Measurements from ENCODE around the gene MMAB.

MMAB gene

DNA sequence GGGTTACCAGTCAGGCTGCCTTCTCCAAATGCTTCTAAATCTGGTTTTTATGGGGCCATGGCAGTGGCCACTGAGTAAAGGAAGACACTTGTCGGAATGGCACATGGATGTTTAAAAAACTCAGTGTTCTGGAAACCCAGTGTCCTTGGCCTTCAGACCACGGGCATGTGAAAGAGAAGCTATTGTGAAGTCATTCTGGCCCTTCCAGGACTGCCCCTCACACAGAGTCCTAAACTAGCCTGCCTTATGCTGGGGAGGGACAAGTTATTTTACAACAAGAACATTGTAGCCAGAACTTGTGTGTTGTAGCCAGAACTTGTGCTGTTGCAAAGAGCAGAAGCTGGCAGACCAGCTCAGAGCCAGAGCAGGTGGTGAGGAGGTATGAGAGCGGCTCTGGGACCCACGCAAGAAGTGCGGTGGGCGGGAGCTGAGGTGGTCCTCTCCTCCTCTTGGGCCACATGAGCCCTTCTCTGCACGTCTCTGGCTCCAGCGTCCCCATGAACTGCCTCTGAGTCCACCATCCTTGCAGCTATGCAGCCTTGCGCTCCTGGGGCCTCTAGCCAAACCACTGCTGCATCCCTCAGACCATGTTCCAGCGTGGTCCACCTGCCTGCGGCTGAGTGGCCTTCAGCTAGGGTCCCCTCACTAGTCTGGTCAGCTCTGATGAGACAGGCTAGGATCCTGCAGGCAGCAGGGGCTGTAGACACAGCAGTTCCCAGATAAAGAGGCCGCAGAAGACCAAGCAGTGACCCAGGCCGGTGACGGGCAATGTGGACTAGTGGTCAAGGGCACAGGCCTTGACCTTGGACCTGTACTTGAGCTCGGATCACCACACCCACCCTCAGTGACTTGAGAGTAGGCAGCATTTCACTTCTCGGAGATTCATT, 32.5 kb downstream of the MMAB start:
- no peak for DNase-seq (ENCODE audit: low read depth in 2 of 2)

GRCh38 chr12:109539508-109539907, 33.8 kb downstream of the MMAB start:
- DNase-seq (ENCODE audit: low read depth in 2 of 2), result no peak

GRCh38 chr12:109538191-109538863, 35.0 kb downstream of the MMAB start:
- DNase-seq (ENCODE audit: low read depth in 2 of 2), result no peak

DNA sequence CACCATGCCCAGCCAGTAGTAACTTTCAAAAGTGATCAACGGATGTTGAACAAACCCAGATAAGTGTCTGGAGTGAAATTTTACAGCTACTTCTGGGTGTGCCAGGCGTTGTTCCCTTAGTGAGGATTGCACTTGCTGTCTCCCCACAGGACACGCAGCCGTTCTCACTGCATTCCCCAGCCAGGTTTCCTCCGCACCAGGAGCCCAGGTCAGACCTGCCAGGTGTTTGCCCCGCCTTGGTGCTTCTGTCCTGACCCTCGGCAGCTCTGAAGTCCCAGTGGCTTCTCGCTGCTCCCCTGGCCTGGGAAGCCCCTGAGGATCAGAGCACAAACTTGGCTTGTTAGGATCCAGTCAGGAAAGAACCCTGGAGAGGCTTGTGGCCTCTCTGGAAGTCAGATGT, 36.2 kb downstream of the MMAB start:
- DNase-seq (ENCODE audit: low read depth in 2 of 2), result no peak

GRCh38 chr12:109535863-109536250, 37.4 kb downstream of the MMAB start:
- DNase-seq (ENCODE audit: low read depth in 2 of 2), result no peak

DNA sequence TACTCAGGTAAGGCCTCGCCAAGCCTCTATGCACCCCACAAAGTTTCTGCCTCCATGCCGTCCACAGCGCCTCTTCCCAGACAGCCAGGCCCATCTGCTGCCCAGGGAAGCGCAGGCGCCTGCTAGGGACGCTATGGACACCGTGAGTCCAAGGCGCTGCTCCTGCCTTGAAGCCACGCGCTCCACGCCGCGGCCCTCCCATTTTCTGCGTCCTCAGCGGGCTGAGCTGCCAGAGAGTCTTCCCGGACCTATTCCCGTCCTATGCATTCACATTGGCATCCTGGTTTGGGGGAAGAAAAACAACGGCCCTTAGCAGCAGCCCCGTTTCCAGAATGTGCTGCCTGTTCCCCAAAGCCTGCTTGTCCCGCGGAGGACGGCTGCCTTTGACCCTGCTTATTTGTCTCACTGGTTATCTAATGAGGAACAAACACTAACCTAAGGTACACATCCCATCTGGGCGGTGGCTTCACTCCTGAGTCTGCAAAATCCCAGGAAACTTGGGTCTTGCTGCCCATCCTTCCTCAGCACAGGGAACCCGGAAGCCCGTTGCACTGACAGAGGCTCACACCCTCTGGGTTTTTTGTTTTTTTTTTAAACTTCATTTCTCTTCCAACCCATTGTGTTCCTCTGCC, 38.0 kb downstream of the MMAB start:
- no peak for DNase-seq (ENCODE audit: low read depth in 2 of 2)

DNA sequence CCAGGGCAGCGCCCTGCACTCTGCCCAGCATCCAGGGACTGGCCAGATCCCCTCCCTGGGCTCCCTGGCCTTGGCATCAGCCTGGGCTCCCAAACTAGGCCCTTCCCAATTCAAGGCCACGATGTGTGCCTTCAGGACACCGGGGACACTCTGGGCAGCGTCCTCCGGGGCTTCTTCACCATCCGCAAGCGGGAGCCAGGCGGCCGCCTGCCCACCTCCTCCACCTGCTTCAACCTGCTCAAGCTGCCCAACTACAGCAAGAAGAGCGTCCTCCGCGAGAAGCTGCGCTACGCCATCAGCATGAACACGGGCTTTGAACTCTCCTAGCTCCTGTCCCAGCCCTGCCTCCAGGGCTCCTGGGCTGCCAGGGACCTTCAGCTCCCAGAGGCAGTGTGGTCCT, 38.8 kb downstream of the MMAB start:
- no peak for DNase-seq (ENCODE audit: low read depth in 2 of 2)

DNA sequence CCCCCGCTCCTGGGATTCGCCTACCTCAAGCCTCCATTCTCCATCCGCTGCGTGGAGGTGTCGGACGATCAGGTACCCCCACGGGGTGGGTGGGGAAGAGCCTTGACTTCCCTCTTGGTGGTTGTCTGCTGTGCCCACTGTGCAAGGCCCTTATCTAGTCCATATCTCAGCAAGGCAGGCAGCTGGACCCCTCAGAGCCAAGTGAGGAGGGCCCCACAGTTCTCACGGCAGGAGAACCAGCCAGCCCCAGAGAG, 39.9 kb downstream of the MMAB start:
- no peak for DNase-seq (ENCODE audit: low read depth in 2 of 2)

DNA sequence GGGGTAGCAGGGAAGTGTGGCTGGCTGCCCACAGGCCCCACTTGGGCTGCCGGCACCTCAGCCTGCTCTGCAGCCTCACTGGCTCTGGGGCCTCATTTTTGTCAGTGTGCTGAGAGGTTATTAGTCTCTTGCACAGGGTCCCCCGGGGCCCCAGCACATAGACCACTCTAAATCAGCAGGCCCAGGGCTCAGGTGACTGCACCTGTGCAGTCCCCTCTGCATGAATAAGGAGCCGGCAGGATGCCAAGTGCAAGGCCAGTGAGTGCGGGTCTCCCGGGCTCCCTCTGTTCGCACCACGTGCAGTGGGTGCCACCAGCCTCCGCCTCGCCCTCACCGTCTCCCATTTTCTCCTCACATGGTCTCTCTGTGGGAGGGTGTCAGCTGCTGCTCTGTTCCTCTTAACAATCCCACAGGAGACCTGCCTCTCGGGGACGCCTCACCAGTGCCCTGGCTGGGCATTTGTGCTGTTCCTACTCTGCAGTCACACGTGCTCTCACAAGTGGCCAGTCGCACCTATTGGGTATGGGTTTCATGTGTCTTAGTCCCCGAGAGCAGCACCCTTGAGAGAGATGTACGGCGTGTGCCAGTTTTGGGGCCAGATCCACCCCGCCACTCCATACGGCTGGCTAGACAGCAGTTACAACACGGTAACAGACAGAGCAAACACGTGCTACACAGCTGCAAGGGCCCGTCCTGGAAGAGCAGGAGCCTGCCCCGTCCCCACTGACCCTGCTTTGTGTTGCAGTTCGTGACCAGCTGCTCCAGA, 40.4 kb downstream of the MMAB start:
- no peak for DNase-seq (ENCODE audit: low read depth in 2 of 2)

- DNase-seq (ENCODE audit: low read depth in 2 of 2), result no peak
These were observed 41.9 kb downstream of the MMAB start for GRCh38 chr12:109531411-109531810.

DNA sequence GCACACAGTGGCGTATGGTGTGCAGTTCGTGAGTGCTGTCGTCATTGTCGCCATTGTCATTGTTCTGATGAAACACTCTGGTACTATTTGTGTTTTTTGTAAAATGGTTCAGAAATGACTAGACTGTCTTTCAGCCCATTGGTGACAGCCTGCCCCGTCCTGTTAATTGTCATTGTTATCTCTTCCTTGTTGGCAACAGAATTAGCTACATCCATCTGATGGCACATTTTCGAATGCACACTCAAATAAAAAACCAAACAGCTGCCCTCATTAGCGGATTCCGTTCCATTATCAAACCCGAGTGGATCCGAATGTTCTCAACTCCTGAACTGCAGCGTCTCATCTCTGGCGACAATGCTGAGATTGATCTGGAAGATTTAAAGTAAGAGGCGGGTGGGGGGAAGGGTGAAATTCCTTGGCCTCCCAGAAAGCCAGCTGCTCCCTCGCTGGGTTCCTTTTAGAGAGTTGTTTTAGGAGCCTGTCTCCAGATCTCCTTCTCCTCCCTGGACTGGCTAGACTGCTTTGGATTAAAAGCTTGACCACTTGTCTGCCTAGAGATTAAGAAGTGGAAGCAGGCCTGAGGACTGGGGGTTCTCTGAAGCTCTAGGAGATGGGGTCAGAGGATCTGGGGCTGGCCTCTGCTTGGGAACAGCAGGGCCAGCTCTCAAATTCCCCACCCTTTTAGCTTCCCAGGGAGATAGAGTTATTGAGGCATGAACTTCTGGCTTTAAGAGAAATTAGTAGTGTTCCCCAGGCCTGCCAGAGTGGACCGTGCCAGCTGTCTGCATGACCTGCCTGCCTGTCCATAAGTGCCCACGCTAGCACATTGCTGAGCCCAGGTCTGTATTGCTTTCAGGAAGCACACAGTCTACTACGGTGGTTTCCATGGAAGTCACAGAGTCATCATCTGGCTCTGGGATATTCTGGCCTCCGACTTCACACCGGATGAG, 43.3 kb downstream of the MMAB start:
- DNase-seq (ENCODE audit: low read depth in 2 of 2), result no peak

DNA sequence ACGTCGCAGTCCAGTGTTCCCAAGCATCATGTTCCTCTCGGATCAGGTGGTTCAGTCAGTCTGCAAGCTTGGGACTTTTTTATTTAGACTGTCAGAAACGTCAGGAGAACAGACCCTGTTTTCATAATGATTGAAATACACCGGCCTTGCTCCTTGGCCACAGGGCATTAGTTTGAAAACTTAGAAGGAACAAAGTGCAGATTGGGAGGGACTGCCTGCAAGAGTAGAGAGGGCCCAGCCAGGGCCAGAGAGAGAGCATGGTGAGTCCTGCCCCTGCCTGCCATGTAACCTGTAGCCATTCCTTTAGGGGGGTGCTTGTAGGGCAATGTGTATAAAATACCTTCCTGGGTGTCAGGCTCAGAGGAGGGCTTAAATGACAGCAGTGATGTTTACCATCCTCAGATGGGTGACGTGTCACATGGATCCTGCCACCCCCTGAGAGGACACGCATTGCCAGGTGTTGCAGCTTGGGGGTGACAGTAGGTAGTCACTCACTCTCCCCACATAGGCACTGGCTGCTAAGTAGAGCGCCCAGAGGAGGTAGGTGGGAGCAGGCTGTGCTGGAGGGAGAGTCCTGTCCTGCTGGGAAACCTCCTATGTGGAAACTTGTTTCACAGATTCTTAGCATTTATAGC, 45.7 kb downstream of the MMAB start:
- DNase-seq (ENCODE audit: low read depth in 2 of 2), result no peak

DNA sequence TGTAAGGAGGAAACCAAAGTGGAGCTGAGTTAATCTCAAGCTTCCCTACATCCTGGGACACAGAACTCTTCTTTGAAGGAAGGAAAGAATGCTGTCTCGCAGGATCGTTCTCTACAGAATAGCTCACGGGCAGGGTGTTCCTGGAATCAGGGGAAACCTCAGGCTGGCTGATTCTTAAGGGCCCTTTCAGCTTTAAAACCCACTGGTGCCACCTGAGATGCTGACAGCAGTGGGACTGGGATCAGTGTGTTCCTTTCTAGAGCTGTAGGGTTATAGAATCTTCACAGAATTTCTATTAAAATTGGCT, 48.1 kb downstream of the MMAB start:
- DNase-seq (ENCODE audit: low read depth in 2 of 2), result no peak

GRCh38 chr12:109524466-109525278, 48.6 kb downstream of the MMAB start:
- DNase-seq (ENCODE audit: low read depth in 2 of 2), result no peak

DNA sequence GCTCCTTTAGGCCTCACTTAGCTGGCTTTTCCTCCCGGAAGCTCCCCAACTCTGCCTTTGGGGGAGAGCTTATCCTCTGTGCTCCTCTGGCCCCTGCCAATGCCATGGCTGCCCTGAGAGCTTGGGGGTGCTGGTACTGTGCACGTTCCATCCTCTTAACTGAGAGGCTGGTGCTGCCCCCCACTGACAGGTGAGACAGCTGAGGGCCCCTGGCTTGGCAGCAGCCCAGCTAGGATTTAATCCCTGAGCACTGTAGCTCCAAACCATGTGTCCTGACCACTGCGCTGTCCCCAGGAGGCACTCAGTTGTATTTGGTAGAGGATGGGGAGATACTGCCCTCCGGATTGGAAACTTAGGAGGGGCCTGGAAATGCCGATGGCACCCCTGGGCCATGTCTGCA, 49.8 kb downstream of the MMAB start:
- DNase-seq (ENCODE audit: low read depth in 2 of 2), result no peak

DNA sequence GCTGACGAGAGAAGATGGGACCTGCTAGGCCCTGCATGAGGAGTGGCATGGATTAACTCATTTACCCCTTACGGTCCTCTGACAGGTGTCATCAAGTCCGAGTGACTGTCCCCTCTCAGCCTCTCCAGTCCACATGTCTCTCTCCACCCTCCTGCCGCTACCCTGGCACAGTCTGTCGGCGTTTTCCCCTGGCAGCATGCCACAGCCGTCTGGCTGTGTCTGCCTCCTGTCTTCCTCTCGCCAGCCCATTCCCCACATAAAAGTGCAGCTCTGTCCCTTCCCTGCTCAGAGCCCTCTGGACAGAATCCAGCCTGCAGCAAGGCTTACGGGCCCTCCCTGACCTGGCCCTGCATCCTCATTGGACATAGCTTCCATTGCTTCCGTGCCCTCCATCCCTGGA, 50.2 kb downstream of the MMAB start:
- DNase-seq (ENCODE audit: low read depth in 2 of 2), result no peak

- DNase-seq (ENCODE audit: low read depth in 2 of 2), result no peak
These were observed 51.5 kb downstream of the MMAB start for GRCh38 chr12:109521831-109522230.

- no peak for DNase-seq (ENCODE audit: low read depth in 2 of 2)
These were observed 53.5 kb downstream of the MMAB start for GRCh38 chr12:109519787-109520186.

GRCh38 chr12:109518820-109519665, 54.3 kb downstream of the MMAB start:
- peak; percentile 77 to 78 for DNase-seq (ENCODE audit: low read depth in 2 of 2)

Data from fibroblast of skin of left biceps (primary cell).